Gastrocnemius medialis (tissue), 4 donors: Measurements from ENCODE around the gene EXTL1.

Experiments used
- CTCF ChIP-seq, 5 experiments: fragments of 450-650 bp in 3 of 5; fragments of 200-600 bp in 2 of 5; sonication (generic) in 2 of 5; IDR thresholded peaks in 4 of 5; conservative IDR thresholded peaks in 1 of 5; 1 replicate in 4 of 5; 2 replicates in 1 of 5; pipeline ENCODE4 v1.5.1; 2016 to 2019; ENCODE audit warnings: antibody characterized with exemption in 5 of 5, mild to moderate bottlenecking in 3 of 5, moderate library complexity in 3 of 5
- POLR2A ChIP-seq, 2 donors: fragments of 450-650 bp; IDR thresholded peaks; one replicate each; pipeline ENCODE4 v1.6.1; 2017; ENCODE audit warnings: antibody characterized with exemption in 2 of 2, mild to moderate bottlenecking in 2 of 2, moderate library complexity in 2 of 2

DNA sequence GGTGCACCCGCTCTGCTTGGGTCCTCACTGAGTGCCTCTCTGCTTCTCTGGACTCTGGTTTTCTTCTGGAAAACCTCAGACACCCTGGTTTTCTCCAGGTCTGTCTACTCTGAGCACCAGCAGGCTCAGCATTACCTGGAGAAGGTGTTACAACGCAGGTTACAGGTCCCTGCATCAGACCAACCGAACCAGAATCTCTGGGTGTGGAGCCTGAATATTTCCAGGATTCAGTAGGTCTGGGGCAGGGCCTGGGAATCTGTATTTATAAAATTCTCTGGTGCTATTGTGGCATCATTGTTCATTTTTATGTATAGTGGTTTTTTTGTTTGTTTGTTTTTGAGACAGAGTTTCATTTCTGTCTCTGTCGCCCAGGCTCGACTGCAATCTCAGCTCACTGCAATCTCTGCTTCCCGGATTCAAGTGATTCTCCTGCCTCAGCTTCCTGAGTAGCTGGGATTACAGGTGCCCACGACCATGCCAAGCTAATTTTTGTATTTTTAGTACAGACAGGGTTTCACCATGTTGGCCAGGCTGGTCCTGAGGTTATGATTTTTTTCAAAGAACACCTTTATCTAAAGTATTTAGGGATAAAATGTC is 25.8 kb downstream of the EXTL1 start:
- TF ChIP-seq CTCF (IDR thresholded peaks at IDR 0.05 in 4 of 5, conservative IDR thresholded peaks at IDR 0.05 in 1 of 5), result no peak
- no peak for TF ChIP-seq POLR2A (IDR thresholded peaks at IDR 0.05)
